OCI-LY1 (cell line): ENCODE results near the gene MCF2L.

Source experiments
- EZH2 ChIP-seq: fragments of 200-600 bp; sonication (generic), shearing (Covaris generic); IDR thresholded peaks from 2 replicates; pipeline ENCODE4 v1.8.0; 2017; ENCODE audit warnings: borderline replicate concordance, mixed run types, mild to moderate bottlenecking, antibody characterized with exemption, low read length, moderate library complexity, mixed read lengths
- TF ChIP-seq, protein P1 (sequence below): fragments of 200-600 bp; sonication (generic), shearing (Covaris generic); IDR thresholded peaks from 2 replicates; pipeline ENCODE4 v1.5.1; 2017; ENCODE audit warnings: mild to moderate bottlenecking, antibody characterized with exemption, low read length, moderate library complexity, mixed read lengths

- no peak for TF ChIP-seq EZH2
- TF ChIP-seq, protein P1, sequence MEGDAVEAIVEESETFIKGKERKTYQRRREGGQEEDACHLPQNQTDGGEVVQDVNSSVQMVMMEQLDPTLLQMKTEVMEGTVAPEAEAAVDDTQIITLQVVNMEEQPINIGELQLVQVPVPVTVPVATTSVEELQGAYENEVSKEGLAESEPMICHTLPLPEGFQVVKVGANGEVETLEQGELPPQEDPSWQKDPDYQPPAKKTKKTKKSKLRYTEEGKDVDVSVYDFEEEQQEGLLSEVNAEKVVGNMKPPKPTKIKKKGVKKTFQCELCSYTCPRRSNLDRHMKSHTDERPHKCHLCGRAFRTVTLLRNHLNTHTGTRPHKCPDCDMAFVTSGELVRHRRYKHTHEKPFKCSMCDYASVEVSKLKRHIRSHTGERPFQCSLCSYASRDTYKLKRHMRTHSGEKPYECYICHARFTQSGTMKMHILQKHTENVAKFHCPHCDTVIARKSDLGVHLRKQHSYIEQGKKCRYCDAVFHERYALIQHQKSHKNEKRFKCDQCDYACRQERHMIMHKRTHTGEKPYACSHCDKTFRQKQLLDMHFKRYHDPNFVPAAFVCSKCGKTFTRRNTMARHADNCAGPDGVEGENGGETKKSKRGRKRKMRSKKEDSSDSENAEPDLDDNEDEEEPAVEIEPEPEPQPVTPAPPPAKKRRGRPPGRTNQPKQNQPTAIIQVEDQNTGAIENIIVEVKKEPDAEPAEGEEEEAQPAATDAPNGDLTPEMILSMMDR: no peak
Observed at GRCh38 chr13:113005997-113006396, 37.0 kb downstream of the MCF2L start.
